ENCODE measurements around the gene MPRIP.
"Not testable (repeated sequence)": the region's sequence is repeated elsewhere in the genome, so short reads cannot be mapped to it uniquely, and the experiment has no call there.

MPRIP gene

GRCh38 chr17:17190188-17190587, 147.9 kb downstream of the MPRIP start (continued):
- TF ChIP-seq, protein P1, sequence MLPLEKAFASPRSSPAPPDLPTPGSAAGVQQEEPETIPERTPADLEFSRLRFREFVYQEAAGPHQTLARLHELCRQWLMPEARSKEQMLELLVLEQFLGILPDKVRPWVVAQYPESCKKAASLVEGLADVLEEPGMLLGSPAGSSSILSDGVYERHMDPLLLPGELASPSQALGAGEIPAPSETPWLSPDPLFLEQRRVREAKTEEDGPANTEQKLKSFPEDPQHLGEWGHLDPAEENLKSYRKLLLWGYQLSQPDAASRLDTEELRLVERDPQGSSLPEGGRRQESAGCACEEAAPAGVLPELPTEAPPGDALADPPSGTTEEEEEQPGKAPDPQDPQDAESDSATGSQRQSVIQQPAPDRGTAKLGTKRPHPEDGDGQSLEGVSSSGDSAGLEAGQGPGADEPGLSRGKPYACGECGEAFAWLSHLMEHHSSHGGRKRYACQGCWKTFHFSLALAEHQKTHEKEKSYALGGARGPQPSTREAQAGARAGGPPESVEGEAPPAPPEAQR (tag by site-specific recombination; IDR thresholded peaks at IDR 0.05), result no peak
- TF ChIP-seq ZBTB8A (tag by site-specific recombination; IDR thresholded peaks at IDR 0.05) (no peak), ZNF529 (tag by site-specific recombination; IDR thresholded peaks at IDR 0.05; ENCODE audit: insufficient replicate concordance) (no peak), ZNF518A (tag by site-specific recombination; conservative IDR thresholded peaks at IDR 0.05; ENCODE audit: low read depth) (no peak)
- TF ChIP-seq, protein P2, sequence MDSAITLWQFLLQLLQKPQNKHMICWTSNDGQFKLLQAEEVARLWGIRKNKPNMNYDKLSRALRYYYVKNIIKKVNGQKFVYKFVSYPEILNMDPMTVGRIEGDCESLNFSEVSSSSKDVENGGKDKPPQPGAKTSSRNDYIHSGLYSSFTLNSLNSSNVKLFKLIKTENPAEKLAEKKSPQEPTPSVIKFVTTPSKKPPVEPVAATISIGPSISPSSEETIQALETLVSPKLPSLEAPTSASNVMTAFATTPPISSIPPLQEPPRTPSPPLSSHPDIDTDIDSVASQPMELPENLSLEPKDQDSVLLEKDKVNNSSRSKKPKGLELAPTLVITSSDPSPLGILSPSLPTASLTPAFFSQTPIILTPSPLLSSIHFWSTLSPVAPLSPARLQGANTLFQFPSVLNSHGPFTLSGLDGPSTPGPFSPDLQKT (IDR thresholded peaks at IDR 0.05; ENCODE audit: borderline replicate concordance, low read depth, low read length), result no peak

DNA sequence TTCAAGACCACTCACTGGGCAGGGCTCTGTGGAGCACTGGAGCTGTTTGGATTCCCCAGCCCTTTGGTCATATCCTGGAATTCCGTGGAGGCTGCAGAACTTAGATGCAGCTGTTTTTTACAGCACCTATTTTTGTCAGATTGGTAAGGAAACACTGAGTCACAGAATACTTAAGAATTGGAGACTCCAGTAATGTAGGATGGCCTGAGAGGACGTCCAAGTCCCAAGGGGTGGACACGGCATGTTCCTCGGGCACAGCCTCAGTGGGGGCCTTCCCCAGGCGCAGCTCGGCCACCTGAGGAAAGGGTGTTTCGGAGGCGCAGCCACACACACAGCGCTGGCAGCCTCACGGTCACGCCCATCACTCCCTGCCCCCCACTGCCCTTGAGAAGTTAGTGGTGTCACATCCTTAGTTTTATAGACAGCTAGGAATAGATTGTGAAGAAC, 149.1 kb downstream of the MPRIP start:
- Histone ChIP-seq H3K9me3 (ENCODE audit: control insufficient read depth, insufficient read depth, low read depth, low read length) (no peaks in the 10 kb centered on the region), H3K36me3 (ENCODE audit: control insufficient read depth in 2 of 2, insufficient read depth in 1 of 2, low read length in 2 of 2) (peaks cover 6 to 28% of the 10 kb centered on the region in 2 experiments; a peak in 2 of 3 replicates), H3K4me1 (ENCODE audit: control insufficient read depth, insufficient read depth, low read length) (peaks cover 3% of the 10 kb centered on the region; the same call in 1 of the 2 replicates), H3K4me3 (ENCODE audit: low read depth, low read length) (no peak overlapping the region), H3K27ac (ENCODE audit: extremely low read depth, low read depth, low read length) (no peak overlapping the region)
- POLR2A ChIA-PET, result interaction anchor here (0.6 to 1.3 kb wide), 3 partner anchors 8 to 9 kb away, joined by 3 to 4 read pairs (median 3); no protein-coding TSS in a partner anchor
- CTCF ChIA-PET, result interaction anchor here (0.9 to 1.6 kb wide), 3 partner anchors 19 to 199 kb away, joined by 3 to 5 read pairs (median 3); no protein-coding TSS in a partner anchor
- TF ChIP-seq KLF9 (tag by site-specific recombination; IDR thresholded peaks at IDR 0.05; ENCODE audit: low read depth) (0 out of 2 replicates have a peak, but pooled peaks have one; percentile 26), SP7 (tag by site-specific recombination; IDR thresholded peaks at IDR 0.05) (no peak)

DNA sequence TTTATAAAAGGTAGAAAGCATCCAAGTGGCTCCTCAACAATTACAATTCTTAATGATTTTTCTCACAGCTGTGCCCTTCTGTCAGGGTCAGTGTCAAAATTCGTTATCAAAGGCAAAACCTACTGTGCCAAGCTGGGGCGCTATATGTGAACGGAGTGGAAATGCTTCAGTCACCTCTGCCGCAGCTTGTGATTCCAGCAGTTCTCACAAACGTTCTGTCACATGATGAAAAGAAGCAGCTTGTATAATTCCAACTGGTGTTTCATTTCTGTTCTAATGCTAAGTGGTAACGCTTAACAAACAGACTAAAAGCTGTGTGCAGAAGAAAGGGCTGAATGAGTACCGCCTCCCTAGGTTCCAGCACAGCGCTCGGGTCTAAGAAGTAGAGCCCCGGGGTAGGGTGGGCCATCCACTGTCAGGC, 149.7 kb downstream of the MPRIP start:
- no peak overlapping the region for H3K4me3 ChIP-seq (ENCODE audit: low read depth, low read length)
- H3K4me1 ChIP-seq (ENCODE audit: control insufficient read depth, insufficient read depth, low read length), result peaks cover 3% of the 10 kb centered on the region; the same call in 1 of the 2 replicates
- TF ChIP-seq KLF7 (tag by site-specific recombination; IDR thresholded peaks at IDR 0.05; ENCODE audit: borderline replicate concordance) (no peak), ZNF366 (tag by site-specific recombination; conservative IDR thresholded peaks at IDR 0.05) (no peak), PRDM1 (tag by site-specific recombination; IDR thresholded peaks at IDR 0.05) (no peak), ZFP3 (tag by site-specific recombination; IDR thresholded peaks at IDR 0.05; ENCODE audit: low read depth) (no peak), ZNF555 (tag by site-specific recombination; conservative IDR thresholded peaks at IDR 0.05) (no peak), ZSCAN4 (tag by site-specific recombination; IDR thresholded peaks at IDR 0.05) (no peak), ZNF701 (tag by site-specific recombination; IDR thresholded peaks at IDR 0.05) (no peak), ZNF664 (tag by site-specific recombination; IDR thresholded peaks at IDR 0.05) (no peak), KLF17 (tag by site-specific recombination; IDR thresholded peaks at IDR 0.05) (no peak)
- peaks cover 6 to 22% of the 10 kb centered on the region in 2 experiments; a peak in 2 of 3 replicates for H3K36me3 ChIP-seq (ENCODE audit: control insufficient read depth in 2 of 2, insufficient read depth in 1 of 2, low read length in 2 of 2)
- H3K27ac ChIP-seq (ENCODE audit: extremely low read depth, low read depth, low read length), result no peak overlapping the region
- H3K9me3 ChIP-seq (ENCODE audit: control insufficient read depth, insufficient read depth, low read depth, low read length), result no peaks in the 10 kb centered on the region
- ChIA-PET POLR2A (interaction anchor here (0.8 to 0.9 kb wide), 2 partner anchors 9 to 45 kb away, joined by 3 to 4 read pairs; partner anchors contain the start of gene FLCN), CTCF (interaction anchor here (0.9 to 1.6 kb wide), 3 partner anchors 19 to 200 kb away, joined by 3 to 5 read pairs (median 3); no protein-coding TSS in a partner anchor)

DNA sequence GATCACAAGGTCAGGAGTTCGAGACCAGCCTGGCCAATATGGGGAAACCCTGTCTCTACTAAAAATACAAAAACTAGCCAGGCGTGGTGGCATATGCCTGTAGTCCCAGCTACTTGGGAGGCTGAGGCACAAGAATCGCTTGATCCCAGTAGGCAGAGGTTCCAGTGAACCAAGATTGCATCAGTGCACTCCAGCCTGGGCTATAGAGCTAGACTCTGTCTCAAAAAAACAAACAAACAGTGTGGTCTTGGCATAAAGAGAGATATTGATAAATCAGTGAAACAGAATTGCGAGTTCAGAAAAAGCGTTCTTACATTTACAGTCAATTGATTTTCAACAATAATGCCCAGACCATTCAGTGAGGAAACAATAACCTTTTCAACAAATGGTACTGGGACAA, 153.2 kb downstream of the MPRIP start:
- H3K4me1 ChIP-seq (ENCODE audit: control insufficient read depth, insufficient read depth, low read length); H3K9me3 ChIP-seq (ENCODE audit: control insufficient read depth, insufficient read depth, low read depth, low read length); H3K27ac ChIP-seq (ENCODE audit: extremely low read depth, low read depth, low read length); POLR2A ChIA-PET; H3K36me3 ChIP-seq (ENCODE audit: control insufficient read depth in 2 of 2, insufficient read depth in 1 of 2, low read length in 2 of 2); H3K4me3 ChIP-seq (ENCODE audit: low read depth, low read length): not testable (repeated sequence)
- CTCF ChIA-PET, result interaction anchor here (0.5 to 1.4 kb wide), 4 partner anchors 18 to 196 kb away, joined by 3 to 5 read pairs (median 3); no protein-coding TSS in a partner anchor
